B cell (primary cell): ENCODE data around the gene MAP3K5. TPM values are rescaled to one million over a fixed set of nuclear protein-coding genes. Genes with fewer than 3 reads are reported as not detected.

ENCODE experiments used
- ATAC-seq: fragments of 200-7000 bp; cut with Tn5 transposase; one replicate; pipeline ENCODE4 v1.10.0; 2021; ENCODE audit warnings: low read depth, mild to moderate bottlenecking, moderate number of reproducible peaks, moderate library complexity
- CTCF ChIA-PET: fragments of 350-600 bp; sonication (Branson Sonifier 250); formaldehyde crosslinking; loops from one replicate; lab custom pipeline; 2021; ENCODE audit warnings: antibody characterized with exemption, inconsistent platforms; lab: Charles Lee
- POLR2A ChIA-PET: fragments of 350-600 bp; sonication (Branson Sonifier 250); formaldehyde crosslinking; loops from one replicate; lab custom pipeline; 2021; ENCODE audit warnings: antibody characterized with exemption; lab: Charles Lee
- DNase-seq: peaks from one replicate; pipeline ENCODE4 v3.0.0; 2013
- H2AFZ ChIP-seq: 2 replicates; pipeline ENCODE4 v1.6.1; 2012; ENCODE audit warnings: mild to moderate bottlenecking, low read depth, low read length; ENCODE audit not compliant: insufficient read depth, poor library complexity, severe bottlenecking
- H3K27ac ChIP-seq, 2 donors: 1 replicate in 1 of 2; 2 replicates in 1 of 2; pipeline ENCODE4 v1.5.1; 2012 to 2013; ENCODE audit warnings: low read length in 2 of 2, mild to moderate bottlenecking in 2 of 2, moderate library complexity in 1 of 2
- H3K27me3 ChIP-seq, 4 experiments: fragments of 200-600 bp in 1 of 4; sonication (generic) in 1 of 4; replicated peaks in 1 of 4; 1 replicate in 2 of 4; 2 replicates in 2 of 4; pipeline versions ENCODE4 v1.6.1 to v1.7.0; 2013 to 2016; ENCODE audit warnings: low read length in 3 of 4, mild to moderate bottlenecking in 2 of 4, mixed read lengths in 1 of 4, moderate library complexity in 1 of 4; ENCODE audit not compliant: insufficient read depth in 4 of 4, control insufficient read depth in 3 of 4; ENCODE audit errors: control extremely low read depth in 1 of 4
- H3K36me3 ChIP-seq, 2 experiments: replicated peaks in 1 of 2; 1 replicate in 1 of 2; 2 replicates in 1 of 2; pipeline versions ENCODE4 v1.6.1 to v1.7.1; 2013; ENCODE audit warnings: low read length in 1 of 2; ENCODE audit not compliant: insufficient read depth in 2 of 2, control insufficient read depth in 1 of 2; ENCODE audit errors: control extremely low read depth in 1 of 2, extremely low read depth in 1 of 2
- H3K4me1 ChIP-seq, 2 donors: fragments of 200-600 bp in 1 of 2; sonication (generic) in 1 of 2; 1 replicate in 1 of 2; 2 replicates in 1 of 2; pipeline versions ENCODE4 v1.5.1 to v1.6.1; 2013 to 2017; ENCODE audit warnings: low read length in 2 of 2; ENCODE audit not compliant: control insufficient read depth in 2 of 2, insufficient read depth in 2 of 2
- H3K4me2 ChIP-seq: replicated peaks from 2 replicates; pipeline ENCODE3; 2012; ENCODE audit warnings: mild to moderate bottlenecking, low read depth, low read length; ENCODE audit not compliant: poor library complexity, severe bottlenecking
- H3K4me3 ChIP-seq, 5 experiments: fragments of 200-600 bp in 1 of 5; sonication (generic) in 1 of 5; 1 replicate in 3 of 5; 2 replicates in 2 of 5; pipeline versions ENCODE4 v1.5.1 to v1.7.0; 2011 to 2016; ENCODE audit warnings: low read length in 4 of 5, mild to moderate bottlenecking in 4 of 5, low read depth in 2 of 5, control low read depth in 1 of 5, moderate library complexity in 1 of 5; ENCODE audit not compliant: insufficient read depth in 1 of 5; ENCODE audit errors: control extremely low read depth in 1 of 5, extremely low read depth in 1 of 5
- H3K79me2 ChIP-seq: fragments of 200-600 bp; sonication (generic); one replicate; pipeline ENCODE4 v1.6.0; 2016; ENCODE audit warnings: low read length; ENCODE audit not compliant: control insufficient read depth, insufficient read depth
- H3K9ac ChIP-seq: fragments of 200-600 bp; sonication (generic); 2 replicates; pipeline ENCODE4 v1.6.1; 2017; ENCODE audit warnings: mild to moderate bottlenecking, low read length, moderate library complexity
- H3K9me3 ChIP-seq, 3 donors: one replicate each; pipeline versions ENCODE4 v1.6.1 to v1.7.1; 2013; ENCODE audit warnings: low read length in 2 of 3; ENCODE audit not compliant: control insufficient read depth in 2 of 3, insufficient read depth in 1 of 3; ENCODE audit errors: control extremely low read depth in 1 of 3
- H4K20me1 ChIP-seq: 2 replicates; pipeline ENCODE4 v1.6.0; 2012; ENCODE audit warnings: mild to moderate bottlenecking, low read length; ENCODE audit not compliant: insufficient read depth, control insufficient read depth, poor library complexity, severe bottlenecking
- H3K27ac Mint-ChIP-seq: one replicate; pipeline ENCODE4 v1.8.0; 2021; ENCODE audit warnings: mixed read lengths
- H3K27me3 Mint-ChIP-seq: one replicate; pipeline ENCODE4 v1.8.0; 2021; ENCODE audit warnings: mixed read lengths
- H3K4me1 Mint-ChIP-seq: one replicate; pipeline ENCODE4 v1.8.0; 2021; ENCODE audit warnings: mixed read lengths
- H3K4me3 Mint-ChIP-seq: one replicate; pipeline ENCODE4 v1.8.0; 2021; ENCODE audit warnings: mixed read lengths
- H3K9me3 Mint-ChIP-seq: one replicate; pipeline ENCODE4 v1.8.0; 2022; ENCODE audit warnings: mixed read lengths; ENCODE audit not compliant: insufficient read depth
- EZH2 ChIP-seq: IDR thresholded peaks from 2 replicates; pipeline ENCODE4 v1.6.1; 2012; ENCODE audit warnings: borderline replicate concordance, low read depth, mild to moderate bottlenecking, moderate library complexity, low read length; ENCODE audit not compliant: insufficient read depth, poor library complexity, severe bottlenecking
- WGBS: methylation state at CpG from one replicate; pipeline ENCODE4 v1.1.5; 2013; ENCODE audit warnings: missing lambda C conversion rate; ENCODE audit not compliant: insufficient coverage; 5-methylcytosine and 5-hydroxymethylcytosine counted together
- intact Hi-C: fragments of 100-400 bp; cut with micrococcal nuclease; formaldehyde crosslinking; loops from one replicate; pipeline ENCODE4 v1.10.0; 2022
- polyA plus RNA-seq: library from polyadenylated mRNA; depleted of rRNA; stranded (reverse); fragments of >200 nt; gene quantifications from 2 replicates; pipeline ENCODE4 v1.2.3, GENCODE V29; 2012
- total RNA-seq, 2 donors: library from RNA; stranded (reverse); fragments of 120-200 nt in 1 of 2; gene quantifications; 1 replicate in 1 of 2; 2 replicates in 1 of 2; pipeline versions ENCODE4 v1.2.3 to v1.2.4, GENCODE V29; 2013 to 2022
- TF ChIP-seq, protein P1 (sequence below): fragments of 200-600 bp; IDR thresholded peaks from one replicate; pipeline ENCODE4 v1.8.0; 2022; ENCODE audit warnings: antibody characterized with exemption, mild to moderate bottlenecking

Gene MAP3K5
- total and polyA plus RNA-seq, 2 donors (not counting 1 experiment from before 2014, with no cell fraction given), result 5.7 to 34.1 TPM

DNA sequence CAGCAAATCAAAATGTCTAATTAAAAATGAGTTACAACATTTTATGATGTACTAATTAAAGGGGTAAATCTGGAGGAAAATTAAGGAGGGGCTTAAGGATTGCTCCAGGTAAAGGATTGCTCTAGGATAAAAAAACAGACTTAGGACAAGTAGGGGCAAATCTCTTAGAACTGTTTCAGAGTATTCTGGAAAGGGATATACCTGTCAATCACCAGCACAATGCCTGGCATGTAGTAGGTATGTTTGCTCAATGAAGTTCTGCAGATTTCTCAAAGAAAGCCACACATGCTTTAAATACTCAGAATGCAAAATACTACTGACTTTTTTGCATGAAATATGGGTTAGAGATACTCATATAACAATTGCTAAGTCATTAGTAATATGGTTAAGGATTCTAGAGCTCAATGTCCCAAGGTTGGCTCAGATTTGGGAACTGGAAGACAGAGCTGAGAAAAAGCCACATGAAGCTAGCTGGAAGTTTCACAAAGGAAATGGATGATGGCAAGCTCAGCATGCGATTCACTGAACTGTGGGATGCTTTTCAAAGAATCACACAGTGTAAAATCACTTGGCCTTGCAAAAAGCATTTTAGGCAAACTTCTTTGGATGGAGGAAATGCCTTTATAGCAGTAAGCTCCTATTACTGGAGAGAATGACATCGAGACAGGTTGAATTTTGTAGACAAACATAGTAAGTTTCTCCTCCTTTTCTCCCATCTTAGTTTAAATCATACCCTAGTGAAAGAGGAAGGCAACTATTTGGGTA, 72.8 kb downstream of the MAP3K5 start:
- Histone ChIP-seq H3K4me2 (peak overlapping the region; percentile 57), H3K9me3 (peaks cover 0 to 3% (median 0%) of the 10 kb centered on the region in 3 donors), H3K27me3 (no peaks in the 10 kb centered on the region), H3K4me3 (peak overlapping the region in 1 of 5 experiments; percentile 43), H3K79me2 (peaks cover 49% of the 10 kb centered on the region), H2AFZ (peak overlapping the region; percentile 34), H3K4me1 (peaks cover 54 to 55% of the 10 kb centered on the region in 2 donors), H4K20me1 (no peaks in the 10 kb centered on the region), H3K9ac (peak overlapping the region; percentile 28), H3K36me3 (no peaks in the 10 kb centered on the region), H3K27ac (peak overlapping the region; percentile 25 to 67)
- H3K9me3 Mint-ChIP-seq, result peaks cover 1% of the 10 kb centered on the region
- peaks cover 63% of the 10 kb centered on the region for H3K4me1 Mint-ChIP-seq
- H3K4me3 Mint-ChIP-seq, result peak overlapping the region; percentile 83
- no peaks in the 10 kb centered on the region for H3K27me3 Mint-ChIP-seq
- 11% methylated on average over 1 of the region's 2 CpGs for WGBS
- POLR2A ChIA-PET, result interaction anchor here (1.1 to 1.8 kb wide), 2 partner anchors 73 to 103 kb away, joined by 4 read pairs; partner anchors contain the start of genes MAP3K5 and PEX7
- CTCF ChIA-PET, result interaction anchor here (0.6 to 7.4 kb wide), 7 partner anchors 17 to 112 kb away, joined by 3 to 58 read pairs (median 4); partner anchors contain the start of gene MAP3K5
- TF ChIP-seq, protein P1, sequence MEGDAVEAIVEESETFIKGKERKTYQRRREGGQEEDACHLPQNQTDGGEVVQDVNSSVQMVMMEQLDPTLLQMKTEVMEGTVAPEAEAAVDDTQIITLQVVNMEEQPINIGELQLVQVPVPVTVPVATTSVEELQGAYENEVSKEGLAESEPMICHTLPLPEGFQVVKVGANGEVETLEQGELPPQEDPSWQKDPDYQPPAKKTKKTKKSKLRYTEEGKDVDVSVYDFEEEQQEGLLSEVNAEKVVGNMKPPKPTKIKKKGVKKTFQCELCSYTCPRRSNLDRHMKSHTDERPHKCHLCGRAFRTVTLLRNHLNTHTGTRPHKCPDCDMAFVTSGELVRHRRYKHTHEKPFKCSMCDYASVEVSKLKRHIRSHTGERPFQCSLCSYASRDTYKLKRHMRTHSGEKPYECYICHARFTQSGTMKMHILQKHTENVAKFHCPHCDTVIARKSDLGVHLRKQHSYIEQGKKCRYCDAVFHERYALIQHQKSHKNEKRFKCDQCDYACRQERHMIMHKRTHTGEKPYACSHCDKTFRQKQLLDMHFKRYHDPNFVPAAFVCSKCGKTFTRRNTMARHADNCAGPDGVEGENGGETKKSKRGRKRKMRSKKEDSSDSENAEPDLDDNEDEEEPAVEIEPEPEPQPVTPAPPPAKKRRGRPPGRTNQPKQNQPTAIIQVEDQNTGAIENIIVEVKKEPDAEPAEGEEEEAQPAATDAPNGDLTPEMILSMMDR, result no peak
- no peak for TF ChIP-seq EZH2
- DNase-seq, result peak; percentile 43
- ATAC-seq, result peak; percentile 29
- peak overlapping the region; percentile 92 for H3K27ac Mint-ChIP-seq
- intact Hi-C loops, result loop anchor here (5.0 kb wide), 1 partner anchor 43 kb away; no protein-coding TSS in a partner anchor
